ENCODE measurements around the gene RABL6.
A peak's percentile ranks its signal among the peaks of the same experiment; 100 is the strongest.

Gene RABL6

DNA sequence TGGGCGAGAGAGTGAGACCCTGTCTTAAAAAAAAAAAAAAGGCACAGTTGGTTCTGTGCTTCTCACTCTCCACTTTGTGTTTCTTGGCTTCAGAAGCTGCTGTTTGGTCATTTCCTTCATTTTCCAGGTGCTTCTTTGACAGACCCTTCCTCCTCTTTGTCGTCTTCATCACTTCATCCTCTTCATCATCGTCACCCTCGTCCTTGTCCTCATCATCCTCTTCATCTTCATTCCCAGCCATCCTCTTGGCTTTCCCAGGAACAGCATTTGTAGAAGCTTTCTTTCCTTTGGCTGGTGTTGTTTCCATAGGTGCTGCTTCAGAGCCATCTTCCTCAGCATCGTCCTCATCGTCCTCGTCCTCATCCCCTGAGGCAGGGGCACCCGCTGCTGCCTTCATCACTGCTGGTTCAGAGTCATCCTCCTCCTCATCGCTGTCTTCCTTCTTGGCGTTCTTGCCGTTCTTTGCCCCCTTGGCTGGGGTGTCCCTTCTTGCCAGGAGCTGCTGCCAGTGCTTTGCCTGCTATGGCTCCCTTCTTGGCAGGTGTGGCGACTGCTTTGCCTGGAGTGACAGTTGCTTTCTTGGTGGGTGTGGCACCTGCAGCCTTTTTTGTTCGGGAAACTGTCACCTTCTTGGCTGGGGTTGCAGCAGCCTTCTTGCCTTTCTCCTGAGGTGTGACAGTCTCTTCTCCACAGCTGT lies 7.1 kb downstream of the RABL6 start:
- Histone ChIP-seq H3K4me1 (ENCODE audit: control insufficient read depth, low read depth, low read length) (no peaks in the 10 kb centered on the region), H3K9me3 (ENCODE audit: control insufficient read depth, low read depth, low read length) (no peaks in the 10 kb centered on the region), H3K9ac (ENCODE audit: low read length) (no peak overlapping the region), H3K27ac (ENCODE audit: low read length) (no peak overlapping the region), H3K27me3 (ENCODE audit: control insufficient read depth, insufficient read depth, low read length) (no peaks in the 10 kb centered on the region), H3K36me3 (ENCODE audit: control insufficient read depth, low read depth, low read length) (peaks cover 11% of the 10 kb centered on the region), H3K4me3 (ENCODE audit: low read length) (no peak overlapping the region)

GRCh38 chr9:136815422-136815782 lies 7.7 kb downstream of the RABL6 start:
- H3K36me3 ChIP-seq (ENCODE audit: control insufficient read depth, low read depth, low read length) = peaks cover 7% of the 10 kb centered on the region
- H3K27ac ChIP-seq (ENCODE audit: low read length) = no peak overlapping the region
- H3K4me3 ChIP-seq (ENCODE audit: low read length) = no peak overlapping the region
- no peaks in the 10 kb centered on the region for H3K9me3 ChIP-seq (ENCODE audit: control insufficient read depth, low read depth, low read length)
- H3K27me3 ChIP-seq (ENCODE audit: control insufficient read depth, insufficient read depth, low read length) = no peaks in the 10 kb centered on the region
- no peaks in the 10 kb centered on the region for H3K4me1 ChIP-seq (ENCODE audit: control insufficient read depth, low read depth, low read length)
- no peak overlapping the region for H3K9ac ChIP-seq (ENCODE audit: low read length)

GRCh38 chr9:136820971-136821825 lies 13.4 kb downstream of the RABL6 start:
- Histone ChIP-seq H3K9ac (ENCODE audit: low read length) (peak overlapping the region; percentile 12), H3K4me3 (ENCODE audit: low read length) (peak overlapping the region; percentile 60), H3K27ac (ENCODE audit: low read length) (no peak overlapping the region), H3K36me3 (ENCODE audit: control insufficient read depth, low read depth, low read length) (peaks cover 15% of the 10 kb centered on the region), H3K4me1 (ENCODE audit: control insufficient read depth, low read depth, low read length) (peaks cover 5% of the 10 kb centered on the region), H3K27me3 (ENCODE audit: control insufficient read depth, insufficient read depth, low read length) (peaks cover 7% of the 10 kb centered on the region), H3K9me3 (ENCODE audit: control insufficient read depth, low read depth, low read length) (no peaks in the 10 kb centered on the region)

DNA sequence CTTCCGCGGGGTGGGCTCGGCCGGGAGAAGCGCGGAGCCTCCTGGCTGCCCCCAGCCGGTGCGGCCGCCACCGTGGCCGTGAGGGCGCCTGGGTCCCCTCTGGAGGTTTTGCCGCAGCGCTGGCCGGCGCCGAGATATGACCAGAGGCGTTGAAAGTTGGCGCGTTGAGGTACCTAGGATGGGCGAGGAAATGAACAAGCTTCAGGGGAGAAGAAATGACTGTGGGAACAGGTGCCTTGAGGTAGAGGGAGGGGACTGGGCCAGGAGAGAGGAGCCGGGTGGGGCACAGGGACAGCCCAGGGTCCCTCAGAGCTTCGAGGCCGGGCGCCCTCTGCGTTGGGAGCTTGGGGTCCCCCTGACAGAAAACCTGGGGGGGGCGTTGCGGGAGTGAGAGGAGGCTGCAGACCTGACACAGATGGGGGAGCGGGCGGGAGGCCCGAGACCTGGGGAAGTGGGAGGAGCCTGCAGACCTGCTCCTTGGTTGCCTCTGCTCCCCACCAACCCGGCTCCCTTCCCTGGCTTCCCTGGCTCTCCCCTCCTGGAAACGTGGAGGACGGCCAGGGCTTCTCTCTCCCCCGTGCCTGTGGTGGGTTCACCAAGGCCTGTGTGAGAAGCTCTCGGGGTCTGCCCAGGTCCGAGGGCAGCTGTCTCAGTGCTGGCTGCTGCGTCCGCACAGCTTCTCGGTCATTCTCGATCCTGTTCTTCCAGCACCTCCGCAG lies 14.2 kb downstream of the RABL6 start:
- H3K4me1 ChIP-seq (ENCODE audit: control insufficient read depth, low read depth, low read length) = peaks cover 5% of the 10 kb centered on the region
- H3K27me3 ChIP-seq (ENCODE audit: control insufficient read depth, insufficient read depth, low read length) = peaks cover 7% of the 10 kb centered on the region
- no peak overlapping the region for H3K9ac ChIP-seq (ENCODE audit: low read length)
- peaks cover 19% of the 10 kb centered on the region for H3K36me3 ChIP-seq (ENCODE audit: control insufficient read depth, low read depth, low read length)
- no peak overlapping the region for H3K27ac ChIP-seq (ENCODE audit: low read length)
- peak overlapping the region; percentile 60 for H3K4me3 ChIP-seq (ENCODE audit: low read length)
- H3K9me3 ChIP-seq (ENCODE audit: control insufficient read depth, low read depth, low read length) = no peaks in the 10 kb centered on the region

- Histone ChIP-seq H3K27ac (ENCODE audit: low read length) (no peak overlapping the region), H3K9me3 (ENCODE audit: control insufficient read depth, low read depth, low read length) (no peaks in the 10 kb centered on the region), H3K9ac (ENCODE audit: low read length) (no peak overlapping the region), H3K36me3 (ENCODE audit: control insufficient read depth, low read depth, low read length) (peaks cover 28% of the 10 kb centered on the region), H3K27me3 (ENCODE audit: control insufficient read depth, insufficient read depth, low read length) (peaks cover 7% of the 10 kb centered on the region), H3K4me1 (ENCODE audit: control insufficient read depth, low read depth, low read length) (peaks cover 5% of the 10 kb centered on the region), H3K4me3 (ENCODE audit: low read length) (no peak overlapping the region)
Measured at GRCh38 chr9:136823136-136824046, 15.6 kb downstream of the RABL6 start.

GRCh38 chr9:136824496-136825225 lies 16.9 kb downstream of the RABL6 start:
- Histone ChIP-seq H3K27ac (ENCODE audit: low read length) (no peak overlapping the region), H3K27me3 (ENCODE audit: control insufficient read depth, insufficient read depth, low read length) (peaks cover 7% of the 10 kb centered on the region), H3K4me3 (ENCODE audit: low read length) (no peak overlapping the region), H3K4me1 (ENCODE audit: control insufficient read depth, low read depth, low read length) (peaks cover 5% of the 10 kb centered on the region), H3K36me3 (ENCODE audit: control insufficient read depth, low read depth, low read length) (peaks cover 38% of the 10 kb centered on the region), H3K9ac (ENCODE audit: low read length) (no peak overlapping the region), H3K9me3 (ENCODE audit: control insufficient read depth, low read depth, low read length) (no peaks in the 10 kb centered on the region)

DNA sequence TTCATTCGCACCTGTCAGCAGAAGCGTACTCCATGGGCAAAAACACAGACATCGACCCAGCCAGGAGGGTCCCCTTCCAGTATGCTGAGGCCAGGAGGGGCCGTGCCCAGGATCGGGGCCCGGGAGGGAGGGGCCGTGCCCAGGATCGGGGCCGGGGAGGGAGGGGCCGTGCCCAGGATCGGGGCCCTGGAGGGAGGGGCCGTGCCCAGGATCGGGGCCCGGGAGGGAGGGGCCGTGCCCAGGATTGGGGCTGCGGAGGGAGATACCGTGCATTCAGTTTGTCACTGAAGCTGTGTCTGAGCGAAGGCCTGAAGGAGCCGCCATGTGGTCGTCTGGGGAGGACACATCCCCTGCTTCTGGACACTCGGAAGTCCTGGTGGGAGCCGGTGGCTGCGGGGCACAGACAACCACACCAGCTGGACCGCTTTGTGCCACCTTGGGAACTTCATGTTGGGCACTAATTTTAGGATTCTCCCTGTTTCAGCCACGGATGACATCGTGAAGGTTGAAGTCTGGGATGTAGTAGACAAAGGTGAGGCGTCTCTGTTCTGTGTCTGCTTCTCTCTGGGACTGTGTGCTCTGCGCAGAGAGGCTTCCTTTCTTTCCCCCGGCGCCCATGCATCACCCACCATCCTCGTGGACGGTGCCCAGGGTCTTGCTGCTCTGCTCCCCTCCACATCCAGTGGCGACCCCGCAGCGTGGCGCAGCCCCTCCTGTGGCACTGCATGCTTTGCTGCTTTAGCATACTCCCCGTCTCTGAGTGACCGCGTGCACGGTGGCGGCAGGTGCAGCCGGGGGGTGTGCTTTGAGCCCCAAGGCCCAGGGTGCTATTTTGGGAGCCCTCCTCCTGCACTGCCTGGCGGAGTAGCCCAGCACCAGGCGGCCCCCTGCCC lies 17.8 kb downstream of the RABL6 start:
- Histone ChIP-seq H3K4me1 (ENCODE audit: control insufficient read depth, low read depth, low read length) (peaks cover 5% of the 10 kb centered on the region), H3K36me3 (ENCODE audit: control insufficient read depth, low read depth, low read length) (peaks cover 47% of the 10 kb centered on the region), H3K4me3 (ENCODE audit: low read length) (no peak overlapping the region), H3K9ac (ENCODE audit: low read length) (no peak overlapping the region), H3K9me3 (ENCODE audit: control insufficient read depth, low read depth, low read length) (no peaks in the 10 kb centered on the region), H3K27ac (ENCODE audit: low read length) (no peak overlapping the region), H3K27me3 (ENCODE audit: control insufficient read depth, insufficient read depth, low read length) (peaks cover 6% of the 10 kb centered on the region)

- H3K9ac ChIP-seq (ENCODE audit: low read length) = no peak overlapping the region
- no peaks in the 10 kb centered on the region for H3K27me3 ChIP-seq (ENCODE audit: control insufficient read depth, insufficient read depth, low read length)
- H3K36me3 ChIP-seq (ENCODE audit: control insufficient read depth, low read depth, low read length) = peaks cover 53% of the 10 kb centered on the region
Measured at GRCh38 chr9:136826188-136826541, 18.4 kb downstream of the RABL6 start.

GRCh38 chr9:136826703-136827582 lies 19.2 kb downstream of the RABL6 start:
- H3K36me3 ChIP-seq (ENCODE audit: control insufficient read depth, low read depth, low read length) = peaks cover 54% of the 10 kb centered on the region

More at GRCh38 chr9:136826188-136826541, 18.4 kb downstream of the RABL6 start:
- Histone ChIP-seq H3K4me3 (ENCODE audit: low read length) (no peak overlapping the region), H3K27ac (ENCODE audit: low read length) (no peak overlapping the region), H3K4me1 (ENCODE audit: control insufficient read depth, low read depth, low read length) (no peaks in the 10 kb centered on the region), H3K9me3 (ENCODE audit: control insufficient read depth, low read depth, low read length) (no peaks in the 10 kb centered on the region)

More at GRCh38 chr9:136826703-136827582, 19.2 kb downstream of the RABL6 start:
- Histone ChIP-seq H3K9me3 (ENCODE audit: control insufficient read depth, low read depth, low read length) (no peaks in the 10 kb centered on the region), H3K4me1 (ENCODE audit: control insufficient read depth, low read depth, low read length) (no peaks in the 10 kb centered on the region), H3K9ac (ENCODE audit: low read length) (no peak overlapping the region), H3K27me3 (ENCODE audit: control insufficient read depth, insufficient read depth, low read length) (no peaks in the 10 kb centered on the region), H3K4me3 (ENCODE audit: low read length) (no peak overlapping the region), H3K27ac (ENCODE audit: low read length) (no peak overlapping the region)
